Measurements from ENCODE around the gene OR7A5.
A peak's percentile ranks its signal among the peaks of the same experiment; 100 is the strongest.
"Not testable (repeated sequence)": the region's sequence is repeated elsewhere in the genome, so short reads cannot be mapped to it uniquely, and the experiment has no call there.

OR7A5 gene

GRCh38 chr19:14835011-14835410, at the start of gene OR7A5, which contains the start of gene OR7C1:
Gene OR7A5 (minus strand): TSS chr19:14835185. CDS start chr19:14828241, 6,944 bp downstream.
Gene OR7C1 (minus strand): TSS chr19:14835185. CDS start chr19:14800136, 35,049 bp downstream.
- no peak for DNase-seq

GRCh38 chr19:14871619-14872230, 36.7 kb upstream of the OR7A5 start:
- DNase-seq = no peak

GRCh38 chr19:14868497-14868896, 33.5 kb upstream of the OR7A5 start:
- no peak for DNase-seq

- no peak for DNase-seq
These were observed 13.8 kb upstream of the OR7A5 start, which contains the start of gene OR7A10 for GRCh38 chr19:14848822-14849221. Gene OR7A10 (minus strand): TSS chr19:14848922. CDS start chr19:14841877, 7,045 bp downstream.

GRCh38 chr19:14843578-14843977, 8.6 kb upstream of the OR7A5 start:
- no peak for DNase-seq

GRCh38 chr19:14843169-14843568, 8.2 kb upstream of the OR7A5 start:
- DNase-seq = no peak

DNA sequence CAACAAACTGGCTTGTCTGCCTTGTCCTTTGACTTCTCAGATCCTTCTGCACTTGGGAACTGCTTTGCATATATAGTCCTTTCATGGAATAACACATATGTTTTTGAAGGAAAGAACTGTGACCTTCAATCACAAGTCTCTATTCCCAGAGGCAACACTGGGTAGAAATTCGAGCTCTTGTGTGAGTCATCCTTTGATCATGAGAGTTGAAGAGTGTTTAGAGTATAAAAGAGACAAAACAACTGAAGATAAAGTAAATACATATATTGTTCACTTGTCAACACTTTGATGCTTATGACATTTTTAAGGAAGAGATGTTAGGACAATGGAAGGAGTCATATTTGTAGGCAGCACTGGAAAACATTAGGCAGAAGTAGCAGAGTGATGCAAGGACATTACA, 5.2 kb upstream of the OR7A5 start:
- DNase-seq = no peak

- DNase-seq = no peak
These were observed 2.4 kb upstream of the OR7A5 start for GRCh38 chr19:14837391-14837790.

GRCh38 chr19:14830702-14831101, 4.3 kb downstream of the OR7A5 start:
- no peak for DNase-seq

DNA sequence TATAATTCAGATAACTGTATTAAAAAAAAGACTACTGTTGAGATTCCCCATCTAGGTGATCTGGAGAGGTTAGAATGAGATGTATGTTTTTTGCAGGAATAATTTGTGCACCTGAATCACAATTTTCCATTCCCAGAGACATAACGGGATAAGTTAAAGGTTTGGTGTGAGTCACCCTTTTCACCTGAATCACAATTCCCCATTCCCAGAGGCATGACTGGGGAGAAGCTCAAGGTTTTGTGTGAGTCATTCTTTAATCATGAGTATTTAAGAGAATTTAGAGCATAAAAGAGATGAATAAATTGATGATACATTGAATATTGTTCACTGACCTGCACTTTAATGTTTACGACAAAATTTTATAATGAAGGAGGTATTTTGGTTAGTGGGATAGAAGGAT, 9.0 kb downstream of the OR7A5 start:
- no peak for DNase-seq

DNA sequence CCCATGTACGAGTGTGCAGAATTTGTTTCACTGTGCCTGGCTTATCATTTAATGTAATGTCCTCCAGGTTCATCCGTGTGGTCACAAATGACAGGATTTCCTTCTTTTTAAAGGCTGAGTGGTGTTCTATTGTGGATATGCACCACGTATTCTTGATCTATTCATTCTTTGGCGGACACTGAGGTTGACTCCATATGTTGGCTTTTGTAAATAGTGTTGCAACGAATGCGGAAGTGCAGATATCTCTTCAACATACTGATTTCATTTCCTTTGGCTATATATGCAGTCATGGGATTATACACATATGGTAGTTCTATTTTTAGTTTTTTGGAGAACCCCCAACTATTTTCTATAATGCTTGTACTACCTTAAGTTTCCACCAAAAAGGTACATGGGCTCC, 13.0 kb downstream of the OR7A5 start:
- DNase-seq = no peak

- no peak for DNase-seq
These were observed 16.4 kb downstream of the OR7A5 start for GRCh38 chr19:14818588-14818987.

- no peak for DNase-seq
These were observed 17.9 kb downstream of the OR7A5 start for GRCh38 chr19:14817052-14817451.

- DNase-seq = no peak
These were observed 19.9 kb downstream of the OR7A5 start for GRCh38 chr19:14814982-14815652.

DNA sequence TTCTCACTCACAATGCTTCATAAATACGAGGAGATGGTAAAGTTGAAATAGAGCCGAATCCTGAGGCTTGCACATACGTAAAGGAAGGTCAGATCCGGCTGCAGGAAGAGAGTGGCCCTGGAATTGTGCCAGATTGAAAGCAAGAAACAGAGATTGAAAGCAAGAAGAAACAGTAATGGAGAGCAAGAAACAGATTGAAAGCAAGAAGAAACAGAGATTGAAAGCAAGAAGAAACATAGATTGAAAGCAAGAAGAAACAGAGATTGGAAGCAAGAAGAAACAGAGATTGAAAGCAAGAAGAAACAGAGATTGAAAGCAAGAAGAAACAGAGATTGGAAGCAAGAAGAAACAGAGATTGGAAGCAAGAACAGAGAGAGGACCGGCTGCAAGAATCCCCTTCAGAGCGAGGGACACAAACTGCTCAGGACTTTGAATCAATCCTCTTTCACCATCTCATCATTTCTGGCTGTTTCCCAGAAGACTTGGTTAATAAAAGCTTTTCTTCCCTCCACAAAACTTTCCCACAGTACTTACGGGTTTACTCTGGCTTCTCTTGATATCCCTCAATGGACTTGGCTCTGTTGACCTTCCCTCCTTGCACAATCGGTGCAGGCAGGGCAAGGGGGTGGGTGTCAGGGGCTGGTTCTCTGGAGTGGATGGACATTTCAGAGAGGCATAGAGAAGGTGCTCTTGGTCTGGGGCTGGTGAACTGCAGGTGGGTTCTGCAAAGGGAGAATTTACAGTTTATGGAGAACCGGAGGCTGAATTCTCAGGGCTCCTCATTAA, 25.5 kb downstream of the OR7A5 start:
- no peak for DNase-seq

DNA sequence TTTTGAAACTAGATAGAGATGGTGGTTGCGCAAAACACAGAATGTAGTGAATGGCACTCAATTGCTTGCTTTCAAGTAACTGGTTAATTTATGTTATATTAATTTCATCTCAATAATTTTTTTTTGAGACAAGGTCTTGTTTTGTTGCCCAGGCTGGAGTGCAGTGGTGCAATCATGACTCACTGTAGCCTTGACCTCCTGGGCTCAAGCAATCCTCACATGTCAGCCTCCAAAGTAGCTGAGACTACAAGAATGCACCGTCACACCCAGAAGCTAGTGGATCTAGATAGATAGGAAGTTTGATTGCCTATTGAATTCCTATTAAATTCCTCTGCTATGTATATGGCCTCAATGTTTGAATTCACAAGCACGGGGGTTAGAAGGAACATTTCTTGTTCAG, 30.2 kb downstream of the OR7A5 start:
- no peak for DNase-seq

DNA sequence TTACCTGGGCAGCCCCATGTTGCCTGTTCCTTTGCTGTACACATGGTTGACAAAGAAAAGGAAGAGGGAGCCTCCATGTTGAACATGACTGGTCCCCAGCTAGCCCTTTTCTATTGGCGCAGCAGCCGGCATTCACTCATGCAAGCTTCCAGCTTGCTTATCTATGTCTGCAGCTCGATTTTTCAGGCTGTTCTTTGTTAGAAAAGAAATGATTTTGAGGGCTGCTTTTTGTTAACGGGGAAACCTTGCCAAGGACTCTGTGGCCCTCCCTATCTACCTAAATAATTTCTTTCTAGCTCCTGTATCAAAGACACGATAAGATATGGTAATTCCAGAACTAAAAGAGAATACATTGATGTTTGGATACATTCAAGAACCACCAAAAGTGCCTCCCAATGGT, 36.2 kb downstream of the OR7A5 start:
- no peak for DNase-seq

DNA sequence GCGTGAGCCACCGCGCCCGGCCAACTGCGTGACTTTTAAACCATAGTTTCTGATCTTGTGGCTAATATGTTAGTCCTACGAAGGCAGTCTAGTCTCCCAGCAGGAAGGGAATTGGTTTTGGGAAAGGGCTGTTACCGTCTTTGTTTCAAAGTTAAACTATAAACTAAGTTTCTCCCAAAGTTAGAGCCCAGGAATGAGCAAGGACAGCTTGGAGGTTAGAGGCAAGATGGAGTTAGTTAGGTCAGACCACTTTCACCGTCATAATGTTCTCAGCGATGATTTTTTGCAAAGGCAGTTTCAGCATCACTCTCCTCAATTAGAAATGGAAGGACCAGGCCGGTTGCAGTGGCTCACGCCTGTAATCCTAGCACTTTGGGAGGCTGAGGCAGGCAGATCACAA, 39.0 kb downstream of the OR7A5 start:
- no peak for DNase-seq

GRCh38 chr19:14795078-14795721, 39.8 kb downstream of the OR7A5 start:
- no peak for DNase-seq

DNA sequence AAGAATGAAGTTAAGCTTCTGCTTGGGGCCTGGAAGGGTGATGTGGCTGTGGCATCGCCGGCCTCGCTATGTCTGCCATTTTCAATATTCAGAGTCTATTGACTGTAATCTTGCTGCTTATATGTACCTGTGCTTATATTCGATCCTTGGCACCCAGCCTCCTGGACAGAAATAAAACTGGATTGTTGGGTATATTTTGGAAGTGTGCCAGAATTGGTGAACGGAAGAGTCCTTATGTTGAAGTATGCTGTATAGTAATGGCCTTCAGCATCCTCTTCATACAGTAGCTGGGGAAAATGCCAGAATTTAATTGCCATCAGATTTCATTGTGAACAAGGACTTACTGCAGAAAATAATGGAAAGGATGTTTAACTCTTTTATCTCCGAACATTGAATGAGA, 42.7 kb downstream of the OR7A5 start:
- not testable (repeated sequence) for DNase-seq

GRCh38 chr19:14786421-14786851, 48.5 kb downstream of the OR7A5 start:
- DNase-seq = peak in 1 of 4 experiments; percentile 5

DNA sequence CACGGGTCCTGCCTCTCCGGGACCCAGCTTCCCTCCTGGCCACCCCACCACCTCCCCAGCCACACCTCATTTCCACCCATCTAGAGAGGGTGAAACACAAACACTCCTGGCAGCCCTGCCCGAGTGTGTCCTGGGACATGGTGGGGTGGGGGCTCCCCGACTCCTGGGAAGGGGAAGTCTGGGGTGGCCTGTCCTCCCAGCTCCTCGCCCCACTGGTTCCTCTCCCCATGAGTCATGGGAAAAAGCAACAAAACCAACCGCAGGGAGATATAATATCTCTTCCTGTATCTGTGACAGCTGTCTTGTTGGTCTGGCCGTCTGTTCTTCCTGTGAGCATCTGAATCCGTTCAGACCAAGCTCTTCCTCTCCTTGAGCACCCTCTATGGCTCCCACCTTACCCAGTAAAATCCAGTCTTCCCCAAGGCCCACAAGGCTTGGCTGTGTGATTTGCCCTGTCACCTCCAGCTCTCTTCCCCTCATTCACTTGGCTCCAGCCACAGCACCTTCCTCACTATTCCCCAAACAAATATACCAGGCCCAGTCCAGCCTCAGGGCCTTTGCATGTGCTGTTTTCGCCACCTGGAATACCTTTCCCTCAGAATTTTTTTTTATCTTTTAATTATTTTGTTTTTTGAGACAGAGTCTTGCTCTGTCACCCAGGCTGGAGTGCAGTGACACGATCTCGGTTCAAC, 49.7 kb downstream of the OR7A5 start:
- not testable (repeated sequence) for DNase-seq

DNA sequence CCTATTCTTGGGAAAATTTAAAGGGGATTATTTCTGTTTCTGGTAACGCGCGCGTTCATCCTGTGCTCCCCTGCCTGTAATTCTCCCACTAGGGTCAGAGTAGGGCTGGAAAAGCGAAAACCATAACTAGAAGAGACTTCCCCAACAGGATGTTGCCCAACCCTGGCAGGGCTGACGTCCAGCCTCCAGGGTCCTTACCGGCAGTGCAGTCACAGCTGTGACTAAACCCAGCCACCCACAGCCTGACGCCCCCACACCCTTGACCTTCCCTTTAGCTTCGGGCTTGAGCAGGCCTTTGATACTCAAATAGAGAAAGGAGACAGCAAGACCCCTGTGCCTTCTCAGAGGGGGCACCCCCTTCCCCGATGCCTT, 50.3 kb downstream of the OR7A5 start:
- not testable (repeated sequence) for DNase-seq
